Pancreas (tissue), 10 donors: Measurements from ENCODE around the gene AP2S1. TPM values are rescaled to one million over a fixed set of nuclear protein-coding genes. Genes with fewer than 3 reads are reported as not detected.

Experiments used
- ATAC-seq, 4 donors: fragments of 200-7000 bp; cut with Tn5 transposase; one replicate each; pipeline versions ENCODE4 v1.8.0 to v1.9.1; 2020; ENCODE audit warnings: mild to moderate bottlenecking in 4 of 4, moderate library complexity in 4 of 4
- DNase-seq, 6 donors: peaks; one replicate each; pipeline ENCODE4 v3.0.0-alpha.2; 2020
- FAIRE-seq: peaks from 2 replicates; lab custom pipeline; 2012; peaks lifted over from hg19 to GRCh38; lab: Jason Lieb, UNC
- H3K27ac ChIP-seq, 4 donors: fragments of 200-600 bp; sonication (generic); 1 replicate in 3 of 4; 2 replicates in 1 of 4; pipeline versions ENCODE4 v1.5.0 to v1.8.0; 2020
- H3K27me3 ChIP-seq, 4 donors: fragments of 200-600 bp; one replicate each; pipeline ENCODE4 v1.8.0; 2021
- H3K36me3 ChIP-seq, 3 donors: fragments of 200-600 bp; sonication (generic) in 1 of 3; one replicate each; pipeline versions ENCODE4 v1.5.0 to v1.8.0; 2020 to 2021
- H3K4me1 ChIP-seq, 3 donors: fragments of 200-600 bp; one replicate each; pipeline ENCODE4 v1.8.0; 2021
- H3K4me3 ChIP-seq, 4 donors: fragments of 200-600 bp; sonication (generic) in 2 of 4; one replicate each; pipeline versions ENCODE4 v1.5.0 to v1.8.0; 2020 to 2021
- H3K9me3 ChIP-seq, 4 donors: fragments of 200-600 bp; one replicate each; pipeline ENCODE4 v1.8.0; 2021
- WGBS, 2 donors: extraction: QIAGEN DNeasy Blood & Tissue Kit; methylation state at CpG; one replicate each; pipeline ENCODE4 v1.1.7; 2013; 5-methylcytosine and 5-hydroxymethylcytosine counted together
- intact Hi-C, 3 donors: fragments of 100-400 bp; cut with DNase I; formaldehyde crosslinking; loops; one replicate each; pipeline versions ENCODE4 v1.11.1 to v1.14.2; 2022
- polyA plus RNA-seq, 2 donors: library from polyadenylated mRNA; stranded (reverse); fragments of 200-250 nt; gene quantifications; one replicate each; pipeline ENCODE4 v1.2.3, GENCODE V29; 2013
- total RNA-seq, 6 donors: library from RNA; stranded (reverse); fragmentation: NEBNext Ultra II Directional in 4 of 6; extraction: Animal tissue kit (Norgen Biotek cat#: 25700) in 4 of 6; gene quantifications; one replicate each; pipeline versions ENCODE4 v1.2.1 to v1.2.4, GENCODE V29; 2021 to 2023
- TF ChIP-seq, protein P1 (sequence below), 4 donors: fragments of 200-600 bp; sonication (generic) in 3 of 4; IDR thresholded peaks; one replicate each; pipeline versions ENCODE4 v1.5.0 to v1.8.0; 2021; ENCODE audit warnings: antibody characterized with exemption in 4 of 4
- donor health status: healthy with polysubstance abuse.
- donor health status: DM: no; HTN: no; CAD: no; lungs with moderate emphysema.
- donor health status: DM: no; HTN: no; CAD: no.
- donor health status: control.
- donor health status: control.
- donor health status: Bipolar disorder and iron deficiency.
- donor health status: DM: yes; HTN: yes; CAD: no.
- donor health status: DM: no; HTN: no; CAD: no.
- donor health status: DM: no; HTN: no; CAD: no.
- donor health status: DM: yes; HTN: yes; CAD: no.

AP2S1 gene
- total and polyA plus RNA-seq, 8 donors, result 34.5 to 50.9 (median 43.3) TPM

DNA sequence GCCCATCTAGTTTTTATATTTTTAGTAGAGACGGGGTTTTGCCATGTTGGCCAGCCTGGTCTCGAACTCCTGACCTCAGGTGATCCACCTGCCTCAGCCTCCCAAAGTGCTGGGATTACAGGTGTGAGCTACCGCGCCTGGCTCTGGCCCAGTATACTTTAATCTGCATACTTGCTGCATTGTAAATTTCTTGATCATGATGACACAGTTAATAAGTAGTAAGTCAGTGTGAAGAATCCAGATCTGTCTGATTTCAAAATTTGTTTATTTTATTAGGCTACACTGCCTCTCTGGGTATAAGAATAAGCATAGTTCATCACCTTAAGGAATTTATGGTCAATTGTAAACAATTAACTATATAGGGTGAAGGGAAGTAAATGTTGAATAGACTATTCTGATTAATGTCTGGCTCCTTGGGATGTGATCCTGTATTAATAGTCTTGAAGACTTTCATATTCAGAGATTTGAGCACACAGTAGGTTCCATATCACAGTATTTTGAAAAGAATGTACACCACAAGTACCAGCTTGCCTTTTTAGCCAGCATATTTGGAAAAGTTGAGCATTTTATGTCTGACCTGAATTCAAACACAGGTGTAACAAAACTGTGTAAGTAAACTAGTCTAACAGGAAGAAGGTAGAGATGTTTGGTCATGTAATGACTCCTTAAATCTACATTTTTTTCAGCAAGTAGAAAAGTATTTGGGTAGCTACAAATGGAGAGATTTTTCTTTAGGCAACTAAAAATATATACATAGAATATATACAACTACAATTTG, 17.6 kb upstream of the AP2S1 start:
- DNase-seq (no peak), ATAC-seq (no peak), FAIRE-seq (no peak)
- intact Hi-C loops, result loop anchor here in 1 of 3 donors (10.0 kb wide), 1 partner anchor 57 kb away; no protein-coding TSS in a partner anchor
- no peaks in the 10 kb centered on the region for H3K36me3 ChIP-seq
- H3K9me3 ChIP-seq, result no peaks in the 10 kb centered on the region
- TF ChIP-seq, protein P1, sequence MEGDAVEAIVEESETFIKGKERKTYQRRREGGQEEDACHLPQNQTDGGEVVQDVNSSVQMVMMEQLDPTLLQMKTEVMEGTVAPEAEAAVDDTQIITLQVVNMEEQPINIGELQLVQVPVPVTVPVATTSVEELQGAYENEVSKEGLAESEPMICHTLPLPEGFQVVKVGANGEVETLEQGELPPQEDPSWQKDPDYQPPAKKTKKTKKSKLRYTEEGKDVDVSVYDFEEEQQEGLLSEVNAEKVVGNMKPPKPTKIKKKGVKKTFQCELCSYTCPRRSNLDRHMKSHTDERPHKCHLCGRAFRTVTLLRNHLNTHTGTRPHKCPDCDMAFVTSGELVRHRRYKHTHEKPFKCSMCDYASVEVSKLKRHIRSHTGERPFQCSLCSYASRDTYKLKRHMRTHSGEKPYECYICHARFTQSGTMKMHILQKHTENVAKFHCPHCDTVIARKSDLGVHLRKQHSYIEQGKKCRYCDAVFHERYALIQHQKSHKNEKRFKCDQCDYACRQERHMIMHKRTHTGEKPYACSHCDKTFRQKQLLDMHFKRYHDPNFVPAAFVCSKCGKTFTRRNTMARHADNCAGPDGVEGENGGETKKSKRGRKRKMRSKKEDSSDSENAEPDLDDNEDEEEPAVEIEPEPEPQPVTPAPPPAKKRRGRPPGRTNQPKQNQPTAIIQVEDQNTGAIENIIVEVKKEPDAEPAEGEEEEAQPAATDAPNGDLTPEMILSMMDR (IDR thresholded peaks at IDR 0.05), result no peak
- H3K27me3 ChIP-seq, result no peaks in the 10 kb centered on the region
- H3K4me3 ChIP-seq, result no peak overlapping the region
- no peak overlapping the region for H3K27ac ChIP-seq
- 84 to 89% methylated on average over 4 of the region's 4 CpGs for WGBS, 2 donors
- H3K4me1 ChIP-seq, result peaks cover 10 to 42% (median 19%) of the 10 kb centered on the region in 3 donors

DNA sequence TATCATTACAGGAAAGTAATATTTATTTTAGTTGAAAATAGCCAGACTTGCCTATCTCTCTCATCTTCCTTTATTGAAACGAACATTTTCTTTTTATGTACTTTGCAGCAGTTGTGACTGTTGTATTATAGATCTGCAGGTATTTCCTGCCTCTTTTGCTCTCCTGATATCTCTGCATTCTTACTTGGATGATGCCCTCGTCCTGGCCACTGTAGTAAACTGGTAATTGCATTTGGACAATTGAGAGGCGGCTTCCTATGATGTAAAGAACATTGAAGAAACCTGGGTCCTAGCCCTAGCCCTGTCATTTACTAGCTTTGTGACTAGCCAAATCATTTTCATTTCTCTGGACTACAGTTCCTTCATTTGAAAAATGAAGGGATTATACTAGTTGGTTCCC, 16.5 kb upstream of the AP2S1 start:
- Histone ChIP-seq H3K9me3 (no peaks in the 10 kb centered on the region), H3K36me3 (no peaks in the 10 kb centered on the region), H3K4me1 (peaks cover 13 to 52% (median 24%) of the 10 kb centered on the region in 3 donors), H3K27me3 (no peaks in the 10 kb centered on the region), H3K27ac (no peak overlapping the region), H3K4me3 (no peak overlapping the region)
- FAIRE-seq (no peak), ATAC-seq (no peak), DNase-seq (no peak)
- WGBS, 2 donors, result 37 to 40% methylated on average over 3 of the region's 3 CpGs
- intact Hi-C loops, result loop anchor here in 1 of 3 donors (10.0 kb wide), 1 partner anchor 58 kb away; no protein-coding TSS in a partner anchor
- TF ChIP-seq, protein P1 (IDR thresholded peaks at IDR 0.05), result no peak

DNA sequence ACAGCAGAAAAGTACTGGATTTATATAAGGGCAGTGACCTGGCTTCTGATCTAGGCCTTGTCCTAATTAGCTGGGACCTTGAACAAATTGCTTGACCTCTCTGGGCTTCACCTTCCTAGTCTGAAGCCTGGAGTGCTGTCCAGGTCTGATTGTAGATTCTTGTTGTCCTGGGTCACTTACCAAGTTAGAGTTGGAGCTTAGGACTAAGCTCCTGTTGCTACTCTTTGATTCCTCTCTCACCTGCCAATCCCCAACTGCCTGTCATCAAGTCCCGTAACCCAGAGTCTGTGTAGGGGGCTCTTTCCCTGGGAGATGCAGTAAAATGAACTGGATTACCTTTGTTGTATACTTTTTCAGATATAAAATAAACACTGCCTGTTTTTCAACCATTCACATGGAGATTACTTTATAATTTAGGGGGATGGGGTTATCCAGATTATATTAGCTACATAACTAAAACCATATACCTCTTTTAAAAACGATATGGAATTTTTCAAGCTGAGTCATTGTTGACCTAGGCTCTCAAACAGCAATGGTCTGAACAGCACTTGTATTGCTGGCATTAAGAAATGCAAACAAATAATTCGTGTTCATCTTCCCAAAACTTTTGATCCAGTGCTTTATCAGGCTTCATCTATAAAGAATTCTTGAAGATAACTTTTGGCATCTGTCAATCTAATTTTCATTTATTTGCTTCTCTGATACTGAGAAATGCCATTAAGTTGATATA, 15.9 kb upstream of the AP2S1 start:
- no peak for DNase-seq
- no peaks in the 10 kb centered on the region for H3K36me3 ChIP-seq
- peaks cover 13 to 54% (median 24%) of the 10 kb centered on the region in 3 donors for H3K4me1 ChIP-seq
- H3K27ac ChIP-seq, result no peak overlapping the region
- ATAC-seq, result peak in 1 of 4 donors; percentile 34
- TF ChIP-seq, protein P1 (IDR thresholded peaks at IDR 0.05), result no peak
- intact Hi-C loops, result loop anchor here in 1 of 3 donors (10.0 kb wide), 1 partner anchor 58 kb away; no protein-coding TSS in a partner anchor
- H3K27me3 ChIP-seq, result no peaks in the 10 kb centered on the region
- H3K9me3 ChIP-seq, result no peaks in the 10 kb centered on the region
- FAIRE-seq, result no peak
- WGBS, 2 donors, result 31 to 39% methylated on average over 3 of the region's 3 CpGs
- H3K4me3 ChIP-seq, result no peak overlapping the region

DNA sequence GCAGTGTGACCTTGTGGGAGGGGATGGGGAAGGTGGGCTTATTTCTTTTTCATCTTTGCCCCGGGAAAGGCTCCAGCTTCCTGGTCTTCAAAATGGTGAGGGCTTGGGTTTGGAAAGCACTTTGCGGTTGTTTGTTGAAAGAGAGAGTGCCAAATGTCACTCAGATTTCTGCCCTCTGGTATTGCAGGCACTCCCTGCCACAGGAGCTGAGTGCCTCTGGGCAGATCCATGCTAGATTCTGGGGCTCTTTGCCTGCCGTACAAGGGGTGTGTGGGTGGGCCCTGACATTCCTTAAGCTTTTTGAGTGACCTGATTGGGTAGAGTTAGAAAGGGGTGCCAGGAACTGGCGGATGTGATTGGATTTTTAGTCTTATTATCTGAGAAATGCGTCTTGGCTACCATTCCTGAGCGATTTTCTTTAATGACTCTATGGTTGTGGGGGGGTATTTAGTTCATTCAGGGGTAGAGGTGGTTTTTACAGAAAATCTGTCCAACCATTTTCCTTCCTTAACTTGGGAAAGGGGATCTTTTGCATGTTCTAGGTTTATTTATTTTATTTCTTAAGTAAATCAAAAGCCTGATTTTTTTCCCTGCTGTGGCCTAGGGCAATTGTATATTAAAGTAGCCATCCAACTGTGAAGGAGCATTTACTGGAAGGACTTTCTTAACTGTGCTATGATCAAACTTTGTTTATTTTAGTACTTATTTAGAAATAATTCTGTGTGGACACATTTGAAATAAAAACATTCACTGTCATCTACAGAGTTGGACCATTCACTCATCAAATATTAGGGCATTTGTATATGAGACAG, 13.4 kb upstream of the AP2S1 start:
- DNase-seq (no peak), ATAC-seq (peak in 3 of 4 donors; percentile 12 to 19 (median 12)), FAIRE-seq (no peak)
- TF ChIP-seq, protein P1 (IDR thresholded peaks at IDR 0.05), result no peak
- Histone ChIP-seq H3K27ac (peak overlapping the region; percentile 18 to 96 (median 45)), H3K4me3 (peak overlapping the region in 1 of 4 donors; percentile 95), H3K27me3 (no peaks in the 10 kb centered on the region), H3K9me3 (no peaks in the 10 kb centered on the region), H3K4me1 (peaks cover 13 to 54% (median 24%) of the 10 kb centered on the region in 3 donors), H3K36me3 (no peaks in the 10 kb centered on the region)
- 8 to 12% methylated on average over 6 of the region's 6 CpGs for WGBS, 2 donors
- intact Hi-C loops, result loop anchor here in 1 of 3 donors (10.0 kb wide), 1 partner anchor 61 kb away; no protein-coding TSS in a partner anchor
